Neutrophil (primary cell): ENCODE measurements around the gene TLL1.

Source experiments
- H3K27ac ChIP-seq: fragments of 200-600 bp; sonication (generic); 2 replicates; pipeline ENCODE4 v1.5.1; 2016; ENCODE audit warnings: mild to moderate bottlenecking, moderate library complexity
- H3K27me3 ChIP-seq: fragments of 200-600 bp; sonication (generic); 2 replicates; pipeline ENCODE4 v1.6.0; 2016; ENCODE audit warnings: mild to moderate bottlenecking
- H3K36me3 ChIP-seq: fragments of 200-600 bp; sonication (generic); 2 replicates; pipeline ENCODE4 v1.5.1; 2017
- H3K4me1 ChIP-seq, 2 experiments: fragments of 200-600 bp in 1 of 2; sonication (generic) in 1 of 2; 1 replicate in 1 of 2; 2 replicates in 1 of 2; pipeline versions ENCODE4 v1.5.1 to v1.6.1; 2013 to 2016; ENCODE audit warnings: low read depth in 1 of 2, low read length in 1 of 2, mild to moderate bottlenecking in 1 of 2, moderate library complexity in 1 of 2; ENCODE audit not compliant: control insufficient read depth in 1 of 2, insufficient read depth in 1 of 2
- H3K4me3 ChIP-seq, 2 experiments: fragments of 200-600 bp in 1 of 2; sonication (generic) in 1 of 2; 1 replicate in 1 of 2; 2 replicates in 1 of 2; pipeline ENCODE4 v1.5.1; 2013 to 2016; ENCODE audit warnings: low read depth in 1 of 2, low read length in 1 of 2, mild to moderate bottlenecking in 1 of 2, moderate library complexity in 1 of 2
- H3K9me3 ChIP-seq: fragments of 200-600 bp; sonication (generic); 2 replicates; pipeline ENCODE4 v1.5.1; 2016
- CTCF ChIP-seq: fragments of 200-600 bp; sonication (generic); IDR thresholded peaks from 2 replicates; pipeline ENCODE4 v1.5.1; 2016; ENCODE audit warnings: antibody characterized with exemption

TLL1 gene

DNA sequence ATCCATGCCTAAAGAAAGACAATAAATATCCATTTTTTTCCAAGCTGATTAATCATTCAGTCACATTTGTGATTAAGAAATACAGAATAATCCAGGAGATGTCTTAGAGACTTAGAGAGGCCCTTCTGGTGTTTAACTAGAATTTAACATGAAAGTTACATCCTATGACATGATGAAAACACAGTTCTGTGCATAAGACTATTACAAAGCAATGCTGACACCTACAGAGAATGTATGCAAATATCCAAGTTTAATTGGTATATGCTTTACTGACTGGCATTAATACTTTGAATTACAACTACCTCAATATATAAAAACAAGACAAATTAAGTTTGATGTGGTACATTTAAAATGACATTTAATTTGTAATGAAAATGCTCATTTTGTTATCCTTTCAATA lies 17.8 kb upstream of the TLL1 start:
- H3K4me3 ChIP-seq: no peak overlapping the region
- H3K4me1 ChIP-seq: no peaks in the 10 kb centered on the region
- no peaks in the 10 kb centered on the region for H3K27me3 ChIP-seq
- no peak overlapping the region for H3K27ac ChIP-seq
- no peak for TF ChIP-seq CTCF
- no peaks in the 10 kb centered on the region for H3K36me3 ChIP-seq
- no peaks in the 10 kb centered on the region for H3K9me3 ChIP-seq

GRCh38 chr4:165861363-165861762 lies 11.7 kb upstream of the TLL1 start:
- no peaks in the 10 kb centered on the region for H3K9me3 ChIP-seq
- H3K27ac ChIP-seq: no peak overlapping the region
- H3K36me3 ChIP-seq: no peaks in the 10 kb centered on the region
- H3K4me1 ChIP-seq: no peaks in the 10 kb centered on the region
- no peaks in the 10 kb centered on the region for H3K27me3 ChIP-seq
- TF ChIP-seq CTCF: no peak
- no peak overlapping the region for H3K4me3 ChIP-seq

DNA sequence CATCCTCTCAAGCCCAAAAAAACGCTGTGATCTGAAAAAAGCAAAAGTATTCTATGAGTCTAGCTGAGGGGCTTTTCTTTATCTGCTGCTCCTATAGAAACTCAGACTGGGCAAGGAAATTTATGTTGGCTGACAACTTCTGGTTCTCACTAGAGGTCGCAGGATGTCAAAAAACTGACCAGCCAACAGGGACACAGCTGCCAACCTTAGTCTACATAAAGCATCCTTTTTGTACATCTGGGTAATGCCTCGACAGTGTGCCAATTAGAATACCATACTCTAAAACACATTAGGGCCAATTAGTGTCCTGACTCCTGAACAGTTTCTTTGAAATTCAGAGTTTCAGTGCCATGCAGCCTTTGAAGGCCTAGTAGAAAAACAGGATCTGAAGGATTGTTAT lies 8.8 kb upstream of the TLL1 start:
- Histone ChIP-seq H3K27me3 (peaks cover under 1% of the 10 kb centered on the region), H3K27ac (no peak overlapping the region), H3K4me3 (no peak overlapping the region), H3K36me3 (no peaks in the 10 kb centered on the region), H3K4me1 (no peaks in the 10 kb centered on the region), H3K9me3 (no peaks in the 10 kb centered on the region)
- no peak for TF ChIP-seq CTCF

- Histone ChIP-seq H3K36me3 (no peaks in the 10 kb centered on the region), H3K27ac (no peak overlapping the region), H3K27me3 (peaks cover 17% of the 10 kb centered on the region), H3K4me1 (no peaks in the 10 kb centered on the region), H3K4me3 (no peak overlapping the region), H3K9me3 (no peaks in the 10 kb centered on the region)
- TF ChIP-seq CTCF: no peak
These were observed 6.9 kb upstream of the TLL1 start for GRCh38 chr4:165866019-165866650.

GRCh38 chr4:165867961-165868360 lies 5.1 kb upstream of the TLL1 start:
- no peak overlapping the region for H3K27ac ChIP-seq
- no peak overlapping the region for H3K4me3 ChIP-seq
- peaks cover 35% of the 10 kb centered on the region for H3K27me3 ChIP-seq
- H3K4me1 ChIP-seq: no peaks in the 10 kb centered on the region
- H3K36me3 ChIP-seq: no peaks in the 10 kb centered on the region
- no peak for TF ChIP-seq CTCF
- no peaks in the 10 kb centered on the region for H3K9me3 ChIP-seq
